Measurements from ENCODE around the gene TTC19.

TTC19 gene

DNA sequence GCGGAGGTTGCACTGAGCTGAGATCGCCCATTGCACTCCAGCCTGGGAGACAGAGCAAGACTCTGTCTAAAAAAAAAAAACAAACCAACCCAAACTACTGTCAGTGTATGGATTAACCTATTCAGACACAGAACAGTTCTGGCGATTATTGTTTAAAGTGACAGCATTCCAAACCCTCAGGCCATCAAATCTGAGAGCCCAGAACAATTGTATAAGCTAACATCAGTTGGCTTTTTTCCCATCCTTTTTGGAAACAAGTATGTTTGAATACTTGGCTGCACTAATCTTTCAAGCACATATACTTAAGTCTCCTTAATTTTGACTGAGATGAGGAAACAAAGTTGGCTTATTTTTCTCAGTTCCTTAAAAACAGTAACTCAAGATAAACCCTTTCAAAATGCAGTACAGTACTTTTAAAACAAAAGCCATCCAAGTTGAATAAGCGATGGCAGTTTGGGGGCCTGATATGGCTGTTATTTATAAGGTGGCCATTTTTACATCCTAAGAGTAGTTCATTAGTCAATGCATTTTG is 1.5 kb upstream of the TTC19 start:
- peak overlapping the region; percentile 99 for H3K4me3 Mint-ChIP-seq
- ATAC-seq (no peak), DNase-seq (no peak)
- H3K27me3 Mint-ChIP-seq: peaks cover 2% of the 10 kb centered on the region
- H3K9me3 Mint-ChIP-seq: no peaks in the 10 kb centered on the region
- peaks cover 29% of the 10 kb centered on the region for H3K36me3 Mint-ChIP-seq (ENCODE audit: low read depth)
- peak overlapping the region; percentile 89 for H3K27ac Mint-ChIP-seq
- peaks cover 31% of the 10 kb centered on the region for H3K4me1 Mint-ChIP-seq

DNA sequence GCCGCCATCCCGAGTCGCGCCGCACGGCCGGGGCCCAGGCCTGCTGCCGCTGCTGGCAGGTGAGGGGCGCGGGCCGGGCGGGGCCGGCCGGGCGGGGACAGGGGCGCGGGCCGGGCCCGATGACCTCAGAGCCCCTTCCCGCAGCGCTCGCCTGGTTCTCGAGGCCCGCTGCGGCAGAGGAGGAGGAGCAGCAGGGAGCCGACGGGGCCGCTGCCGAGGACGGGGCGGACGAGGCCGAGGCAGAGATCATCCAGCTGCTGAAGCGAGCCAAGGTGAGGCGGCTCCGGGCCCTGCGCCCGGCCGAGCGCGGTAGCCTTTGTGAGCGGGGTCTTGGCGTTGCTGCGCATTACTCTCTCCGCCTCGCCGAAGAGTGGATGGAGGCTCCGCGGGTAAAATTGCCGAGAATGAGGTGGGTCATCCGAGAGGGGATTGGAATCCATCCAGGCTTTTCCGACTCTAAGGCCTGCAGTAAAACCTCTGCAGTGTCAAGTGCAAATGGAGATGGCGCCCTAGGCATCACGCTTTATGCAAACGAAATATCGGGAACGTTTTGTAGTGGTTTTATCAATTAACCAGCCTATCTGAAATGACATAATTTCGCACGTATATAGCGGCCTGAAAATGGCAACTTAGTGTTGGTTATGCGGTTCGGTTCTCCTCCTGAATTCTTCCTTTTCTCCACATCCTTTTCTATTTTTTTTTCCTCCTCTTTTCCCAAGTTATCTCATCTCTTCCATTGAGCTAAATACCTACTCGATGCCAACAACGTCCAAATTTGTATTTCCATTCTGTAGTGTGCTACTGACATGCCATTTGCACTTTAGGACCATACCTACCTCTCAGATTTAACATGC is 577 bp downstream of the TTC19 start:
- H3K36me3 Mint-ChIP-seq (ENCODE audit: low read depth): peaks cover 43% of the 10 kb centered on the region
- H3K9me3 Mint-ChIP-seq: no peaks in the 10 kb centered on the region
- no peak for DNase-seq
- no peak for ATAC-seq
- H3K4me3 Mint-ChIP-seq: peak overlapping the region; percentile 99
- H3K27me3 Mint-ChIP-seq: peaks cover 2% of the 10 kb centered on the region
- H3K4me1 Mint-ChIP-seq: peaks cover 32% of the 10 kb centered on the region
- H3K27ac Mint-ChIP-seq: peak overlapping the region; percentile 94

DNA sequence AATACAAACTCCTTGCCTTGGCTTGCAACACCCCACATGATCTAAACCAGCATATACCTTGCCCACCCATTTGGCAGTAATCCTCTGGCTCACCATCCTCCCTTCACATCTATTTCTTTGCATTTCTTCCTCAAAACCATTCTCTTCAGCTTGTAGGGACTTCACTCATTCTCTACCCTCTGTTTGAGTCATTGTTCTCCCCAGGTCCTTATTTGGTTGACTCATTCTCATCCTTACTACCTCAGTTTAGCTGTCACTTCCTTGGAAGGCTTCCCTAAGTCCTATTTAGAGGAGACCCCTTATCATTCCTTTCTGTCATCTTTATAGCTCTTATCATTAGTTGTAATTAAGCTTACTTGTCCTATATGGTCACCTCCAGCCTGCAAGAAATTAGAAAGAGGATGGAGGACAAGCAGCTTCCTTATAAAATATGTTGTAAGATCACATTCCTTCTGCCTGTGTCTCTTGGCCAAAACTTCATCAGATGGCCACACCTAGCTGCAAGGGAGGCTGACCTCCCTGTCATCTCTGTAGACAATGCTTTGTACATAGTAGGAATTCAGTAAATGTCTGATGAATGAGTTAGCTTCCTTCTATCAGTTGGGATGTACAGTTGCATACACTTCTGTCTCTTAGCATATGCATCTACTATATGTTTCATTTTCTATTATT is 1.7 kb downstream of the TTC19 start:
- peaks cover 52% of the 10 kb centered on the region for H3K36me3 Mint-ChIP-seq (ENCODE audit: low read depth)
- no peak for ATAC-seq

DNA sequence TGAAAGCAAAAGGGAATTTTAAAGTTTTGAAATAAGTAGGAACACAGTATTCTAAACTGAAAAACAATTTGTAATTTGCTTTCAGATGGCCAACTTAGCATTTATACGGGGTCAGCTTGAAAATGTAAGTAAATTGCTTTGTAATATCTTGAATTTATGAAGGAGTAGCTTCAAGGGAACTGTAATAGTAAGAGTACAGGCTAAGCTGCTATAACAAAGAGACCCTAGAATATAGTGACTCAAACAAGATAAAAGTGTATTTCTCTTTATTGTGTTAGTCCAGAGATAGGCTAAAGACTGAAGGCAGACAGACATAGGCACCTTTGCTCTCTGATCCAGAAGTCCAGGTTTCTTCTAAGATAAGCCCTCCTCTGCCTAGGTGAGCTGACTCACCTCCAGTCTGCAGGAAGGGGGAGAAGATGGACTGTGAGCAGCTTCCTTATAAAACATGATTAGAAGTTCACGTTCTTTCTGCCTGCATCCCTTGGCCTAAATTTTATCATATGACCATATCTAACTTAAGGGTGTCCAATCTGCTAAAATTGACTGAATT is 3.2 kb downstream of the TTC19 start:
- Mint-ChIP-seq H3K27ac (no peak overlapping the region), H3K36me3 (ENCODE audit: low read depth) (peaks cover 62% of the 10 kb centered on the region), H3K4me3 (no peak overlapping the region), H3K4me1 (peaks cover 37% of the 10 kb centered on the region), H3K27me3 (peaks cover 2% of the 10 kb centered on the region), H3K9me3 (no peaks in the 10 kb centered on the region)
- DNase-seq: no peak
- no peak for ATAC-seq

More for the DNA sequence above, 1.7 kb downstream of the TTC19 start:
- Mint-ChIP-seq H3K9me3 (no peaks in the 10 kb centered on the region), H3K27me3 (peaks cover 2% of the 10 kb centered on the region), H3K4me1 (peaks cover 32% of the 10 kb centered on the region), H3K27ac (peak overlapping the region; percentile 94), H3K4me3 (peak overlapping the region; percentile 99)
- DNase-seq: no peak

DNA sequence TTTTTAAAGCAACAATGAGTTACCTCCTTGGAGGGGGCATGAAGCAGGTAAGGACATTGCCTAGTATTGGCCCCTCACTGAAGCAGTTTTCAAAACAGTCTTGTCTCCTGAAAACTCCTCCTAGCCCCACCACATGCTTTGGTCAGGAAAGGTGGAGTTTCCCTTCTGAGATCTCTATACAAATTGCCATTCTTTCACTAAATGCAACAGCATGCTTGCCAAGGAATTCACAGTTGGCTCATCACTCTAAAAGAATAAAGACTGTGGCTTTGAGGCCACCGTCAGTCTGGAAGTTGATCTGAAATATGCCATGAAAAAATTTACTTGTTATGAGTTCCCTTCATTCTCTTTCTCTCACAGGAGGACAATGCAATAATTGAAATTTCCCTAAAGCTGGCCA is 4.2 kb downstream of the TTC19 start:
- Mint-ChIP-seq H3K36me3 (ENCODE audit: low read depth) (peaks cover 72% of the 10 kb centered on the region), H3K9me3 (no peaks in the 10 kb centered on the region), H3K4me3 (no peak overlapping the region), H3K27me3 (peaks cover 2% of the 10 kb centered on the region), H3K4me1 (peaks cover 44% of the 10 kb centered on the region), H3K27ac (no peak overlapping the region)
- DNase-seq (no peak), ATAC-seq (no peak)

DNA sequence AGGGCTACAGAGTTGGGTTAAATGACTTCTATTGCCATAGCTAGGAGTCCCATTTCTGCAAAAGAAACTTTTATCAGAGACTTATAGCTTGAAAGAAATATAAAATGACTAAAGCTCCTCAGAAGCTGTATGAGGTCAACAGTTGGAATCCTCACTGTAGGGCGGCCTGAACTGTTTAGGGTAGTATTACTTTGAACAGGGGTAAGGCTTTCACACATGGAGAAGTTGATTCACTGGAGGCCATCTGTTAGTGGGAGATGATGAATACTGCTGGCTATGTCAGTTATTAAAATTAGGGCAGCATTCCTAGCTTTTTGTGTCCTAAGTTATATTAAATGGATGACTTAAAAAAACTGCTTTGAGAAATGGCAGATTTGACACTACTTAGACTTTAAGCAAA is 6.0 kb downstream of the TTC19 start:
- ATAC-seq: no peak
- Mint-ChIP-seq H3K4me3 (no peak overlapping the region), H3K9me3 (no peaks in the 10 kb centered on the region), H3K36me3 (ENCODE audit: low read depth) (peaks cover 75% of the 10 kb centered on the region), H3K27me3 (no peaks in the 10 kb centered on the region), H3K4me1 (peaks cover 39% of the 10 kb centered on the region), H3K27ac (peak overlapping the region; percentile 17)
- DNase-seq: no peak

DNA sequence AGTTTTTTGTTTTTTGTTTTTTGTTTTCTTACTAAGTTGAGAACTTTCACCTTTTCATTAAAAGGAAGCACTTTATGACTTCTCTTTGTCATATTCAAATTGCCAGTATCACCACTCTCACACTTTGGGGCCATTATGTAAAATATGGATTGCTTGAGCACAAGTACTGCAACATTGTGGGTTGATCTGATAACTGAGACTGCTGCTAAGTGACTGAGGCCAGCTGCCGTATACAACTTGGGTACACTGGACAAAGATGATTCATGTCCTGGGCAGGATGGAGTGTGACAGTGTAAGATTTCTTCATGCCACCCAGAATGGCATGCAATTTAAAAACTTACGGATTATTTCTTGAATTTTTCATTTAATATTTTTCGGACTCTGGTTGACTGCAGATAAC is 7.8 kb downstream of the TTC19 start:
- no peak overlapping the region for H3K27ac Mint-ChIP-seq
- ATAC-seq: peak; percentile 40
- peaks cover 69% of the 10 kb centered on the region for H3K36me3 Mint-ChIP-seq (ENCODE audit: low read depth)

DNA sequence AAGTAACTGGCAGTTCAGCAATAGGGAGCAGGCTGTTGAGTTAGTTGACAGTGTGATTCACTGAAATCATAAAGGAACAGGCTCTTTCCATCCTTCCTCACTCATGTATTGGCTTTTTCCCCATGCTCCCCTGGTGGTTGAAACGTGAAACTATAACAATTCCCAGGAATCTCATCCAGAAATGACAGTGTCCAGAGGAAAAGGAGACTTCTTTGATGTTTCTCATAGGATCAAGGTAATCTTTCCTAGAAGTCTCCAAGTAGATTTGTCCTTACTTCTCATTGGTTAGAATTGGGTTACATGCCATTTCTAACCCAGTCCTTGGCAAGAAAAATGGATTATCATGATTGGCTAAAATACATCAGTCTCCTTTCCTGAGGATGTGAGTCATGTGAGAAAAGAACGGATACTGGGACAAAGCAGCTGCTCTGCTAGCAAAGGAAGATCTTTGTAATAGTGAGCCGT is 14.4 kb downstream of the TTC19 start:
- Mint-ChIP-seq H3K4me1 (peaks cover 3% of the 10 kb centered on the region), H3K36me3 (ENCODE audit: low read depth) (peaks cover 54% of the 10 kb centered on the region), H3K4me3 (no peak overlapping the region), H3K9me3 (no peaks in the 10 kb centered on the region), H3K27ac (no peak overlapping the region), H3K27me3 (no peaks in the 10 kb centered on the region)
- ATAC-seq (no peak), DNase-seq (no peak)

More for the DNA sequence above, 7.8 kb downstream of the TTC19 start:
- no peak for DNase-seq
- Mint-ChIP-seq H3K4me1 (peaks cover 23% of the 10 kb centered on the region), H3K27me3 (no peaks in the 10 kb centered on the region), H3K4me3 (no peak overlapping the region), H3K9me3 (no peaks in the 10 kb centered on the region)

DNA sequence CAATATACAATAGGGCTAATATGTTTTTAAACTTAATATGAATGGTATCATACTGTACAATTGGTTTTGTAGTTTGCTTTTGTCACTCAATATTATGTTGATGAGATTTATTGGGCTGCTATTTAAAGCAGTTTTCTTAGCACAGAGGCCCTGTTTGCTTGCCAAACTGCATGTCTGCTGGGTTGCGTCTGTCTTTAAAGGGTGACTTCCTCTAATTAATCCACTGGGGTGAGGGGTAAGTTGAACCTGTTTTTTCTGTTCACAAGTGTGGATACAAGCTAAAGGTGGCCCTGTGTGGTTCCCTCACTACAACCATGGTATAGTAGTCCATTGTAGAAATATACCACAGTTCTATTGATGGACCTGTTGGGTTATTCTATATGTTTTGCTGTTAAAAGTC is 19.7 kb downstream of the TTC19 start:
- DNase-seq: no peak
- no peak for ATAC-seq
- Mint-ChIP-seq H3K4me3 (no peak overlapping the region), H3K36me3 (ENCODE audit: low read depth) (peaks cover 53% of the 10 kb centered on the region), H3K4me1 (peaks cover 6% of the 10 kb centered on the region), H3K27me3 (no peaks in the 10 kb centered on the region), H3K27ac (no peak overlapping the region), H3K9me3 (no peaks in the 10 kb centered on the region)

DNA sequence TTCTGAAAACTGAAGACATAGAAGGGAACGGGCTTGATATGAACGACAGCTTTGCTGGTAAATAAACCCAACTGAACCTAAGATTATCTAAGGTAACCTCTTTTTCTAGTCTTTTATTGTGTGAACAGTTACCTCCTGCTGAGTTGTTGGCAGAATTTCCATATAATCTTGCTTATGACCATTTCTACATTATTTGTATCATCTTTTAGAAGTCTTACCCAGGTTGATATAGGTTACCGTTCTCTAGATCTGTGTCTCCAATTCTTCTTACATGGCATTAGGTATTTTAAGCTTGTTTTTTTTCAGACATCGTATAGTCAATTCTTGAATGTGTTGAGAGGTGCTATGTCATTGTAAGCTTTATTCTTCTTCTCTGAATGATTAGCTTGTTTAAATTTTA is 24.3 kb downstream of the TTC19 start:
- Mint-ChIP-seq H3K9me3 (no peaks in the 10 kb centered on the region), H3K27ac (no peak overlapping the region), H3K27me3 (no peaks in the 10 kb centered on the region), H3K4me3 (no peak overlapping the region), H3K36me3 (ENCODE audit: low read depth) (peaks cover 67% of the 10 kb centered on the region), H3K4me1 (peaks cover 38% of the 10 kb centered on the region)
- DNase-seq (no peak), ATAC-seq (no peak)

DNA sequence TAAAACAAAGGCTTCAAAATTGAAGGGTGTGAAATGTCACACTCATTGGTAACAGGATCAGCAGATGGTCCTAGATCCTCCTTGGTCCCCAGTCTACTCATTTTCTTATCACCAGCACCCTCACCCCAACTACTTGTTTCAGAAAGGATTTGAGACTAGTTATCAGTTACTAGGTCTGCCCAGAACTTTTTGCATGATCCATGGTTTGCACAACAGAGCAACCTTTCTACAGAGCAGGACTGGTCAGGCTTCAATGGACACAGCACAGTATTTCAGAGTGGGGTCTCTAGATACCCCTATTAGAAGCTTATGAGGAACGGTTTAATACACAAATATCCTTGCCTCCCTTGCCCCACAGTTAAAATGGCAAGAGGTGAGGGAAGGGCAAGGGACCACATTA is 25.6 kb downstream of the TTC19 start:
- Mint-ChIP-seq H3K9me3 (no peaks in the 10 kb centered on the region), H3K4me1 (peaks cover 46% of the 10 kb centered on the region), H3K27me3 (no peaks in the 10 kb centered on the region), H3K27ac (peak overlapping the region; percentile 15), H3K4me3 (no peak overlapping the region), H3K36me3 (ENCODE audit: low read depth) (peaks cover 74% of the 10 kb centered on the region)
- DNase-seq (no peak), ATAC-seq (no peak)

DNA sequence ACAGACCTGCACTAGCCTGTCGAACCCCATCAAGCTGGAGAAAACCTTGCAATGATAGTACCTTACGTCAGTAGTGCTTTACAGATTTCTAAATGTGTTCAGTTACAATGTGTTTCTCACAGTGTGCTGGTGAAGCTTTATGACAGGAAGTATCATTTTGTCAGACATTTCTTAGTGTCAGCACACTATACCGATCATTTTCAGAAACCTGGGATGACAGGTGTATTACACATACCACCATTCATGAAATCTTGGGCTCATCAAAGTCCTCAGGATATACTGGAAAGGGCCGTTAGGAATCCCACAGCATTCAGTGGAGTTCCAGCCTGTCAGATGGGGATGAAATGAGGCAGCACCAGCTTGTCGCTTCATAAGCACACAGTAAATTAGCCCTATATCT is 27.3 kb downstream of the TTC19 start:
- H3K4me3 Mint-ChIP-seq: peak overlapping the region; percentile 73
- no peaks in the 10 kb centered on the region for H3K27me3 Mint-ChIP-seq
- H3K27ac Mint-ChIP-seq: peak overlapping the region; percentile 96
- DNase-seq (no peak), ATAC-seq (no peak)
- peaks cover 49% of the 10 kb centered on the region for H3K4me1 Mint-ChIP-seq
- no peaks in the 10 kb centered on the region for H3K9me3 Mint-ChIP-seq
- H3K36me3 Mint-ChIP-seq (ENCODE audit: low read depth): peaks cover 78% of the 10 kb centered on the region

DNA sequence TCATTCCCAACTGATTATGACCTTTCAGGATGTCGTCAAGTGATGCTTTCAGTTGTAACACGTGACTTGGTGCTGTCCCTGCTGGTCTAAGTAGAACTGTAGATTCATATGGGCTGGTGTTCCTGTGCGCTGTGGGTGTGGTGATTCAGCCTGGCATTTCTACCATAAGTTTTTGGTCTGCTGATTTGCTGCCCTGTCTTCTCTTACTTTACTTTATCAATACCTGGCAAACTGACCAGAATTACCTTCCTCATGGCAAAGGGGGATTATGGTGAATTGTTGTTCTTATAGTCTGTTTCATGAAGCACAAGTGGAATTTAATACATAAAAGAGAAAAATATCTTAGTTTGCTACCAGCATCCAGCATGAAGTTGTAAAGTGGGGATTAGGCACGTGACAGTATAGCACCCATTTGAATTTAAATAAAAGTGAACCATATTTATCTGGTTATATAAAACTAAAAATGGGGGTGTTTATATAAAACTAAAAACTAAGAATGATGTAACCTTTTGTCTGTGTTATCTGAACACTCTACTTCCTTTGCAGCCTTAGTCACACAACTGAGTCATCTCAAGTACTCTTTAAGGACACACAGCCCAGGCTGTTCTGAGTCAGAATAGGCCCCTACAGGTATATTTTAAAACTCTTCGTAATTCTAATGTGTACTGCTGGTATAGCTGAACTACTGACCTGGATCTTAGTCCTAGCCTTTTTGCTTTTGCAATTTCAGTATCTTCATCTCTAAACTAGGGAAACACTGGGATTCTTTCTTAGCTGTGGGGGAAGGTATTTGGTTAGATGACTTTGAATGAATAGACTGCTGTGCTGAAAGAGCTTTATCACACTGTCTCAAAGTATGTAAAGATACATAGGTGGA is 28.3 kb downstream of the TTC19 start:
- Mint-ChIP-seq H3K27me3 (no peaks in the 10 kb centered on the region), H3K4me1 (peaks cover 49% of the 10 kb centered on the region), H3K27ac (peak overlapping the region; percentile 96), H3K36me3 (ENCODE audit: low read depth) (peaks cover 85% of the 10 kb centered on the region), H3K4me3 (peak overlapping the region; percentile 73), H3K9me3 (no peaks in the 10 kb centered on the region)
- peak; percentile 99 for ATAC-seq
- DNase-seq: peak; percentile 56

Measured in activated naive CD8-positive, alpha-beta T cell treated with anti-CD3 and anti-CD28 coated beads, Interleukin-2, amount 50 U/mL, for 24 hours (primary cell).